GDM1 (cell line): ENCODE data around the gene AHCYL2.
A peak's percentile ranks its signal among the peaks of the same experiment; 100 is the strongest.

Experiments
- DNase-seq: peaks from one replicate; lab custom pipeline; 2025; lab: John Stamatoyannopoulos, UW

The AHCYL2 gene

DNA sequence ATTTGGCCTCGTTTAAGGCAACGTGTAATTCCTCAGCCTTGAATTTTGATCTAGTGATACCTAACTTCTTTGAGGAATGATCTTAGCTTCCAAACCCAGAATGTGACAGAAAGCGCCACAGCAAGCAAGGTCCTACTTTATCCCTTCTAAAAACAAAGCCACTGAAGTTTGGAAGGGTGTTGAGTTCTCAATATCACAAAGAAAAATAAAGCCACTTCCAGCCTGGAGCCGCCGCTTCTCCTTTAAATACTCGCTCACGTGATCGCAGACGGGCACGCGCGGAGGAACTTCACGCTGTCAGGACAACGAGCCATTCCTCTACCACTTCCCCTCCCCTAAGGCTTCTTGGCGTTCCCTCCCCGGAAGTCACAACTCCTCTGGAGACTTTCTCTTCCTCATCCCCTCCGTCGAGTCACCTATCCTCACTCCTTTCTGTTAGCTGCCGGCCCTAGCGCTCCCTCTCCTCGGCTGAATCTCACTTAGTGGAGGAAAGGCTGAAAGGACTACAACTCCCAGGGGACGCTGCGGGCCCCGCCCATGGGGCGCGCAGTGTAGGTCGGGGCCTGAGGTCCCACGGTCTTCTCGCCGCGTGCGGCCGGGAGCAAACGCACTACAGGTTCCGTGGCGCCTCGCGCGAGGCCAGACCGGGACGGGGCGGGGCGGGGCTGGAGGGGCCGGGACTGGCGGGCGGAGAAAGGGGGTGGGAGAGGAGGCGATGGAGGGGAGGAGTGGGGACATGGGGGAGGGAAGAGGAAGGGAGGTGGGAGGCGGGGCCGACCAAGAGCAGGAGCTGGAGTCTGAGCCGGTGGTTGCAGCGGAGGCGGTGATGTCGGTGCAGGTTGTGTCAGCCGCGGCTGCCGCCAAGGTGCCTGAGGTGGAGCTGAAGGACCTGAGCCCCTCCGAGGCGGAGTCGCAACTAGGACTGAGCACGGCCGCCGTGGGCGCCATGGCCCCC, at the start of gene AHCYL2:
Gene AHCYL2, plus strand, starts transcription at position 780 of the 955 bp plus-strand sequence.
- peak; percentile 98 for DNase-seq

- no peak for DNase-seq
Observed at GRCh38 chr7:129176916-129177710, 47.7 kb upstream of the AHCYL2 start.

DNA sequence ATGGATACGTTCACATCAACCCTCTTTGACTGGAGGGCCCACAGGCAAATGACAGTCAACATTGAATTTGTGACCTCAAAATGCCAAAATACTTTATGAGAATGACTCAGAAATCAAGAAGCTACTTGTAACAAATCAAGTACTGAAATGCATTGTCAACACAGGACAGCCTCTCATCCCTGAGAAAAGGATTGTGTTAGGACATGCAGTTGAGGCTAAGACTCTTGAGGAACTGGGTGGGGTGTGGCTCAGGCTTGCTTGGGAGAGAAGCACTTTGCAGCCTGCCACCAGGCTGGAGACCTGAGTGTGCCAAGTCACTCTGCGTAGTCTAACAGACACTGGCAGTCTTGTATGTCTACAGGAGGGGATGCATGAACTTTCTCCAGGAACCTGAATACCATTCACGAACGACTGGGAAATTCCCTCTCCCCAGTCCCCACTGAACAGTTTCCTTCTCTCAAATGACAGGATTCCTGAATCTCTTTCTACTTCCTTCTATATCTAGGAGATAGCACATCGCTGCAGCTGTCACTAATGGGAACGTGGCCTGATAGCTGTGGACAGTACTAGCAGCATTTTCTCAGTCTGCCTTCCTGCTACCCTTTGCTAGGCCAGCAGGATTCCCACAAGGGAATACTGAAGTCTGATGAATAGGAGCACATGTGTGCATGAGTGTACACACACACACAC, 39.7 kb upstream of the AHCYL2 start:
- DNase-seq: no peak

GRCh38 chr7:129186749-129187260, 38.0 kb upstream of the AHCYL2 start:
- DNase-seq: no peak

- DNase-seq: no peak
Observed at GRCh38 chr7:129187681-129188371, 37.0 kb upstream of the AHCYL2 start.

- peak; percentile 27 for DNase-seq
Observed at GRCh38 chr7:129188372-129188891, 36.4 kb upstream of the AHCYL2 start, which contains the start of gene SMO. SMO (plus strand) TSS chr7:129188633; CDS start chr7:129189152, 519 bp downstream.

DNA sequence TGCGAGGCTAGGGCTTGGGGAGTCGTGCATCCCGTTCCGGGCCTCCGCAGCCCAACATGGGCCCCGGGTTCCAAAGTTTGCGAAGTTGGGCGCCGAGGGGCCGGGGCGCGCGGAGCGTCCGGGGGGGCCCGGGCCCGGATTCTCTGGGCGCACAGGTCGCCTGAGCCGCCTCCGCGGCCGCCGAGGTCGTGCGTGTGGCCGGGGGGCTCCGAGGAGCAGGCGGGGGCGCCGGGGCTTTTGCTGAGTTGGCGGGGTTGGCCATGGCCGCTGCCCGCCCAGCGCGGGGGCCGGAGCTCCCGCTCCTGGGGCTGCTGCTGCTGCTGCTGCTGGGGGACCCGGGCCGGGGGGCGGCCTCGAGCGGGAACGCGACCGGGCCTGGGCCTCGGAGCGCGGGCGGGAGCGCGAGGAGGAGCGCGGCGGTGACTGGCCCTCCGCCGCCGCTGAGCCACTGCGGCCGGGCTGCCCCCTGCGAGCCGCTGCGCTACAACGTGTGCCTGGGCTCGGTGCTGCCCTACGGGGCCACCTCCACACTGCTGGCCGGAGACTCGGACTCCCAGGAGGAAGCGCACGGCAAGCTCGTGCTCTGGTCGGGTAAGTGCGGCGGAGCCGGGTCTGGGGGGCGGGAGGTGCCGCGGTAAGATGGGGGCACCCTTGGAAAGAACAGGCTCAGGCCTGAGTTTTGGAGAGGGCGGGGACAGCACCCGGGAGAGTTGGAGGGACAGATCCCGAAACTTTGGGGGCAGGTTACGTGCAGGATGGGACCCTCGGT, 35.8 kb upstream of the AHCYL2 start:
- DNase-seq: no peak

DNA sequence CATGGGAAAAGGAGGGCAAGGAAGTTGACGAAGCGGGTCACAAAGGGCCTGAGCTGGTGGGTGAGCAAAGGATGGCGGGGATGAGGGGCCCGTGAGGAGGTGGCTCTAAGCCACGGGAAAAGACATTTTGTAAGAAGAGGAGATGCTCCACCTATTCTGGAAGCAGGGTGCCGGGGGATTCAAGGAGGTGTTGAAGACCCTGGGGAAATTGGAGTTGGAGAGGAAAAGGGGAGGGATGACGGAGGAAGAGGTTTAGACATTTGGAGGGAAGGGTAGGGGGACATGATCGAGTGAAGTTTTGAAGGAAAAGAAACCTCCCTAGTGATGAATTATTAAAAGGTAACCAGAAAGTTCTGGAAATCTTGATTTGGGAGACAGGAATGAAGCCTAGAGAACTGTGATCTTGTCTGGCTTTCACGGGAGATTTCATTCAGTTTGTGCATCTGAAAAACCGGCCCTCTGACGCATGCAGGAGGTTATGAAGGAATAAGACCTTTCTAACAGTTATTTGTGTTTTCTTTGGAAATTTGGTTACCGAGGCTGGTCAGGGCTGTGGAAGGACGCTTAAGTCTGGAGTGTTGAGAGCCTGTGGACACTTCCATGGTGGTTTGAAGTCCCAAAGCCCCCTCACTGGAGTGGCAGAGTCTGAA, 35.0 kb upstream of the AHCYL2 start:
- no peak for DNase-seq

DNA sequence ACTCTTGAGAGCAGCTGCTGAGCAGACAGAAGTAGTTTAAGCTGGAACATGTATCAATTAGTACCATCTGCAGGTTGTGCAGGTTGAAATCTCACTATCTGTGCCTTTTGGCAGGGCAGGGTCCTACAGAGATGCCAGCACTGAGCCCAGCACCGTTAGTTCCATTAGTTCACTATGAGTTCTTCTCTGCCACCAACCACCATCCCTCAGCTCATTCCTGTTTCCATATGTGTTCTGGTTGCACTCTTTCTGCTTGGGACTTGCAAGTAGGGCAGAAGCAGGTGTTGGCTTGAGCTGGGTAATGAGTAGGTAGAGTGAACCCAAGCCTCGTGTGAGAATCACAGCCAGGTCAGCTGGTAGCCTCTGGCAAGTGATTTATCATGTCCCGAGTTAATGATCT, 33.6 kb upstream of the AHCYL2 start:
- DNase-seq: no peak

DNA sequence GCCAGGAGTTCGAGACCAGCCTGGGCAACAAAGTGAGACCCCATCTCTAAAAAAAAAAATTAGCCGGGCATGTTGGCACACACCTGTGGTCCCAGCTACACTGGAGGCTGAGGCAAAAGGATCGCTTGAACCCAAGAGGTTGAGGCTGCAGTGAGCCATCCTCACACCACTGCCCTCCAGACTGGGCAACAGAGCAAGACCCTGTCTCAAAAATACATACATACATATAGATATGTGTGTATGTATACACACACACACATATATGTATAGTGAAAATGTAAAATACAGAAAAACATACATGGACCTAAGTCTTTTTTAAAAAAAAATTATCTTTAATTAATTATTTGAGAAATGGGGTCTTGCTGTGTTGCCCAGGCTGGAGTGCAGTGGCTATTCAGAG, 30.9 kb upstream of the AHCYL2 start:
- DNase-seq: no peak

- no peak for DNase-seq
Observed at GRCh38 chr7:129197771-129198170, 27.1 kb upstream of the AHCYL2 start.

DNA sequence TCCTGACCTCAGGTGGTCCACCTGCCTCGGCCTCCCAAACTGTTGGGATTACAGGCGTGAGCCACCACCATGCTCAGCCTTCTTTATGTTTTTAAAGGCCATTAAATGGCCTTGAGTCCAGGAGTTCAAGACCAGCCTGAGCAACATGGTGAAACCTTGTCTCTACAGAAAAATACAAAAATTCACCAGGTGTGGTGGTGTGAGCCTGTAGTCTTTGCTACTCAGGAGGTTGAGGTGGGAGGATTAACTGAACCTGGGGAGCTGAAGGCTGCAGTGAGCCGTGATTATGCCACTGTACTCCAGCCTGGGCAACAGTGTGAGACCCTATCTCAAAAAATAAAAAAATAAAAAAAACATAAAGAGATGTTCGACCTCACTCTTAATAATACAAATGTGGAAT, 25.4 kb upstream of the AHCYL2 start:
- no peak for DNase-seq

DNA sequence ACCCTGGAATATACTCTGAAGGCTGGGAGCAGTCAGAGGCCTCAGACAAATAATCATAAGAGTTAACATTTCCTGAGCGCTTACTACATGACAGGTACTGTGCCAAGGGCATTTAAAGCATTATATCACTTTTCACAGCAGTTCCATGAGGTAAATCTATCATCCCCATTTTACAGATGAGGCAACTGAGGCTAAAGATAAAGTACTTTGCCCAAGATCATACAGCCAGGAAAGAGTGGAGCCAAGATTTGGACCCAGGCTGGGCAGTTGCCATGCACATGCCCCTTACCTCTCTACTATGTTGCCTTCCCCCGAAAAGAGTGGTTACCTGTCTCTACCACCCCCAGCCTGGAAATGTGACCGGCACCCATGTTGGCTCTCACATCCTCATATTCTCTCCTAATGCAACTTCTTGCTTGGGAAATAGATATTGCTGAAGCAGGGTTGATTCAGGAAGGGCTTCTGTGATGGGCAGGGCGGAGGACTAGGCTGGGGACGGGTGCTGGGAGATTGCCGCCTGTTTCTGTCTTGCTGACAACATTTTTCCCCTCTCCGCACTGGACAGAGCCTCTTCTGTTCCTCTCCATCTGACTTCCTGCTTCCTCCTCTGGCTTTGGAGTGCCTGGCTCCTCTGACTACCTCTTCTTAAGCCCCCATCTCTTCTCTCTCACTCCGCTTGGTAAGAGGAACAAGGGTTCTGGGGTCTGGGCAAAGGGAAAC, 22.6 kb upstream of the AHCYL2 start:
- DNase-seq: no peak

DNA sequence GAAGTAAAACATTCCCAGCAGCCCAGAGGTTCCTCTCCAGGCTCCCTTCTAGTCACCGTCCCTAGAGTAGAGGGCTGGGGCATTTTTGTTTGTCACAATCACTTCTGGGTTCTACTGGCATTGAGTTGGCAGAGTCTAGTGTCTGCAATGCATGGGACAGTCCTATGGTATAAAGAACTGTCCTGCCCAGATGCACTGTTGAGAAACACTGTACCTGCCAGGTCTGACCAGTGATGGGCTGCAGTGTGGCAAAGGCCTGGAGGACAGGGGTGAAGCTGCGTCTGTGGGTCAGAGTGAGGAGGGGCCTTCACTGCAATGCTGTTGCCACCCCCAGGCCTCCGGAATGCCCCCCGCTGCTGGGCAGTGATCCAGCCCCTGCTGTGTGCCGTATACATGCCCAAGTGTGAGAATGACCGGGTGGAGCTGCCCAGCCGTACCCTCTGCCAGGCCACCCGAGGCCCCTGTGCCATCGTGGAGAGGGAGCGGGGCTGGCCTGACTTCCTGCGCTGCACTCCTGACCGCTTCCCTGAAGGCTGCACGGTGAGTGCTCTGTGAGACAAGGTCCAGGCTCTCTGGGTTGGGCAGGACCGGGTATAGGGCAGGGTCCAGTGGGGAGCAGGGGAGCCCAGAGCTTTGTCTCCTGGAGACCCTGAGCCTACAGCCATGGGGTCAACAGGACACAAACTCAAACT, 21.6 kb upstream of the AHCYL2 start:
- no peak for DNase-seq

GRCh38 chr7:129205126-129205818, 19.6 kb upstream of the AHCYL2 start:
- DNase-seq: no peak

GRCh38 chr7:129205987-129206785, 18.6 kb upstream of the AHCYL2 start:
- DNase-seq: no peak

- DNase-seq: no peak
Observed at GRCh38 chr7:129208667-129209066, 16.2 kb upstream of the AHCYL2 start.
